Measurements from ENCODE around the gene CFH. TPM values are rescaled to one million over a fixed set of nuclear protein-coding genes. Genes with fewer than 3 reads are reported as not detected.
"Not testable (repeated sequence)": the region's sequence is repeated elsewhere in the genome, so short reads cannot be mapped to it uniquely, and the experiment has no call there.

Gene CFH
- total RNA-seq, 2 donors from 2014 or later, result 23.5 to 31.5 TPM

DNA sequence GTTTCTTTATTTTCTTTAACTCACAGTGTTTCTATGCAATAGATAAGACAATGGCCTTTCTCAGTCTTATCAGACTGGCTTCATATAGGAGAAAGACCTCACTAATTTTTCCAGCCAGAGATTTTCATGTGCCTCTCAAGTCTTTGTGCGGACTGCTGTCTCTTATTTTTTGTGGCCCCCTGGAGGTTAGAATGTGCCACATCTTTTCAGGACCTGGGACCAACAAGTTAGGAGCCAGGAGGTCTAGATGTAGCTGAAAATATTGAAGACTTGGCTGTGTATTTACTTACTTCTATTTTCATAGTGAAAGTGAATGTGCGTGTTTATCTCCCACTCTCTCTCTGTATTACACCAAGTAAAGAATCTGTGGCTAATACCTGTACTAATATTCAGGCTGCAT lies 80.7 kb downstream of the CFH start:
- TF ChIP-seq CTCF (IDR thresholded peaks at IDR 0.05) (no peak), POLR2A (IDR thresholded peaks at IDR 0.05) (no peak), POLR2AphosphoS5 (IDR thresholded peaks at IDR 0.05) (no peak)
- Histone ChIP-seq H3K4me3 (no peak overlapping the region), H3K4me1 (replicated peaks) (no peaks in the 10 kb centered on the region), H3K27ac (no peak overlapping the region), H3K27me3 (replicated peaks; ENCODE audit: insufficient read depth) (no peaks in the 10 kb centered on the region), H3K9me3 (no peaks in the 10 kb centered on the region), H3K36me3 (no peaks in the 10 kb centered on the region)
- 99% methylated on average over 2 of the region's 2 CpGs for WGBS
- DNase-seq (ENCODE audit: low spot score), result no peak
- intact Hi-C loops (cut with DNase I), result no loop called here

DNA sequence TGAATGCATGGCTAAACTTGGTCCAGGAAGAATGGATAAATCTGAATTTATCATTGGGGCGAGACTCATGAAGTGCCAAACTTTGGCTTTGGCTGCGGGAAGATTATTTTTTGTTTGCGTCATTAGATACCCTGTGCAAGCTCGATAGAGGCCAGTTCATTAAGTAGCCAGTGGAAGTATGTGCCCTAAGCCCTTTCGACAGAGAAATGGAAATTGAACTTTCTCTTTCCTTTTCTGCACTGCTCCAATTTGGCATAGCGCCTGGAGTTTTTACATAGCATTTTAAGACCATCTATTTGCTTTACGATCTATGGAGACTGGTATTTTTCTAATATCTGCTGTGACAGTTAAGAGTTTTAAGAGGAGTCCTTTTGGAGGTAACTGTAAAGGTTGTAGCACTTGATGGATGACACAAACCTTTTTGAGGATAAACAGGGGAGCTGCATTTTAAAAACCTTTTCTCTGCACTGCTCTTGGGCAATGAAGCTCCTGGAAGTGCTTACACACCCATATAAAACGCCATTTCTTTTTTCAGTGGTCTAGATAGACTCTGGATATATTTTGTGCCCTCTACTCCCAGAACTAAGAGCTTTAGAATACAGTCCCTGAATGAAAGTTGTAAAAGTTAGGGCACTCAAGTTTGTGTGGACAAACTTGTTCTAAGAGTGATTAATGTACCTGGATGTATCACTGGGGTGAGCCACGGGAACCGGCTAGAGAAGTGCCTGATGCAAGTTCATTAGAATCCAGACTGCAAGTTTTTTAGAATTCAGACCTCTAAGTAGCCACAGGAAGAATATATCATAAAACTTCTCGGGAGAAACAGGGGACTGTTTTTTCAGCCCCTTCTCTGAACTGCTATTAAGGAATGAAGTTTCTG lies 81.5 kb downstream of the CFH start:
- Histone ChIP-seq H3K9me3 (no peaks in the 10 kb centered on the region), H3K27ac (no peak overlapping the region), H3K36me3 (no peaks in the 10 kb centered on the region), H3K27me3 (replicated peaks; ENCODE audit: insufficient read depth) (no peaks in the 10 kb centered on the region), H3K4me1 (replicated peaks) (no peaks in the 10 kb centered on the region), H3K4me3 (no peak overlapping the region)
- DNase-seq (ENCODE audit: low spot score), result no peak
- 61% methylated on average over 11 of the region's 11 CpGs for WGBS
- intact Hi-C loops (cut with DNase I), result no loop called here
- TF ChIP-seq POLR2A (IDR thresholded peaks at IDR 0.05), result no peak
- TF ChIP-seq POLR2AphosphoS5 (IDR thresholded peaks at IDR 0.05), result no peak
- TF ChIP-seq CTCF (IDR thresholded peaks at IDR 0.05), result no peak

- TF ChIP-seq POLR2A (IDR thresholded peaks at IDR 0.05) (no peak), POLR2AphosphoS5 (IDR thresholded peaks at IDR 0.05) (no peak), CTCF (IDR thresholded peaks at IDR 0.05) (no peak)
- Histone ChIP-seq H3K4me3 (no peak overlapping the region), H3K9me3 (no peaks in the 10 kb centered on the region), H3K27me3 (replicated peaks; ENCODE audit: insufficient read depth) (no peaks in the 10 kb centered on the region), H3K36me3 (no peaks in the 10 kb centered on the region), H3K4me1 (replicated peaks) (no peaks in the 10 kb centered on the region), H3K27ac (no peak overlapping the region)
- intact Hi-C loops (cut with DNase I), result no loop called here
- DNase-seq (ENCODE audit: low spot score), result no peak
Observed at GRCh38 chr1:196734006-196734405, 82.2 kb downstream of the CFH start.

DNA sequence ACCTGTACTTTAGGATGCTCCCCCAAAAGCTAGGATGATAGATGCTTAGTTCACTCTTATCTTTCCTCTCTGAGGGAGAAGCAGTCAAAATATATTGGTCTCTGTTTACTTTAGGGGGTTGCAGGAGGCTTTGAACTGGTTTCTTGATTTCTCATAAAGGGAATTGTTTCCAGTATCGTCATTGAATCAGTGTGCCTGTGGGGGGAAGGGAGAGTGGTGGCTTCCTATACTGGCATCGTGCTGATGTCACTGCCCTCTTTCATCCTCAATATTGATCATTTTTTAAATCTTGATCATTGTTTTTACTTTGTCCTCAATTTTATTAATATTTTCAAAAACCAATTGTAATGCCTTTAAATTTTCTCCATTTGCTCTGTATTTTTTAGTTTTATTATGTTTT lies 82.6 kb downstream of the CFH start:
- DNase-seq (ENCODE audit: low spot score), result no peak
- 61% methylated on average over 2 of the region's 2 CpGs for WGBS
- no peaks in the 10 kb centered on the region for H3K36me3 ChIP-seq
- no peak for TF ChIP-seq POLR2A (IDR thresholded peaks at IDR 0.05)
- TF ChIP-seq POLR2AphosphoS5 (IDR thresholded peaks at IDR 0.05), result no peak
- TF ChIP-seq CTCF (IDR thresholded peaks at IDR 0.05), result no peak
- no peaks in the 10 kb centered on the region for H3K4me1 ChIP-seq (replicated peaks)
- no peaks in the 10 kb centered on the region for H3K27me3 ChIP-seq (replicated peaks; ENCODE audit: insufficient read depth)
- intact Hi-C loops (cut with DNase I), result no loop called here
- no peak overlapping the region for H3K27ac ChIP-seq
- H3K9me3 ChIP-seq, result no peaks in the 10 kb centered on the region
- no peak overlapping the region for H3K4me3 ChIP-seq

DNA sequence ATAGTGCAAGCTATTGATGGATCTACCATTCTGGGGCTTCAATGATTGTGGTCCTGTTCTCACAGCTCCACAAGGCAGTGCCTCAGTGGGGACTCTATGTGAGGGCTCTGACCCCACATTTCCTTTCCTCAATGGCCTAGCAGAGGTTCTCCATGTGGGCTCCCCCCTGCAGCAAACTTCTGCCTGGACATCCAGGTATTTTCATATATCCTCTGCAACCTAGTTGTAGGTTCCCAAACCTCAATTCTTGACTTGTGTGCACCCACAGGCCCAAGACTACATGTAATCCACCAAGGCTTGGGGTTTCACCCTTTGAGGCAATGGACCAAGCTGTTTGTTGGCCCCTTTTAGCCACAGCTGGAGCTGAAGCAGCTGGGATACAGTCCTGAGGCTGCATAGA lies 86.9 kb downstream of the CFH start:
- Histone ChIP-seq H3K27ac (no peak overlapping the region), H3K4me3 (no peak overlapping the region), H3K36me3 (no peaks in the 10 kb centered on the region), H3K4me1 (replicated peaks) (no peaks in the 10 kb centered on the region), H3K27me3 (replicated peaks; ENCODE audit: insufficient read depth) (no peaks in the 10 kb centered on the region), H3K9me3 (no peaks in the 10 kb centered on the region)
- intact Hi-C loops (cut with DNase I), result no loop called here
- no peak for DNase-seq (ENCODE audit: low spot score)
- TF ChIP-seq POLR2AphosphoS5 (IDR thresholded peaks at IDR 0.05) (no peak), CTCF (IDR thresholded peaks at IDR 0.05) (no peak), POLR2A (IDR thresholded peaks at IDR 0.05) (no peak)

- H3K9me3 ChIP-seq; H3K27me3 ChIP-seq (replicated peaks; ENCODE audit: insufficient read depth); H3K4me1 ChIP-seq (replicated peaks); intact Hi-C loops (cut with DNase I); H3K36me3 ChIP-seq; DNase-seq (ENCODE audit: low spot score); H3K4me3 ChIP-seq; H3K27ac ChIP-seq: not testable (repeated sequence)
- 32% methylated on average over 6 of the region's 6 CpGs for WGBS
Observed at GRCh38 chr1:196743244-196743643, 91.4 kb downstream of the CFH start.

DNA sequence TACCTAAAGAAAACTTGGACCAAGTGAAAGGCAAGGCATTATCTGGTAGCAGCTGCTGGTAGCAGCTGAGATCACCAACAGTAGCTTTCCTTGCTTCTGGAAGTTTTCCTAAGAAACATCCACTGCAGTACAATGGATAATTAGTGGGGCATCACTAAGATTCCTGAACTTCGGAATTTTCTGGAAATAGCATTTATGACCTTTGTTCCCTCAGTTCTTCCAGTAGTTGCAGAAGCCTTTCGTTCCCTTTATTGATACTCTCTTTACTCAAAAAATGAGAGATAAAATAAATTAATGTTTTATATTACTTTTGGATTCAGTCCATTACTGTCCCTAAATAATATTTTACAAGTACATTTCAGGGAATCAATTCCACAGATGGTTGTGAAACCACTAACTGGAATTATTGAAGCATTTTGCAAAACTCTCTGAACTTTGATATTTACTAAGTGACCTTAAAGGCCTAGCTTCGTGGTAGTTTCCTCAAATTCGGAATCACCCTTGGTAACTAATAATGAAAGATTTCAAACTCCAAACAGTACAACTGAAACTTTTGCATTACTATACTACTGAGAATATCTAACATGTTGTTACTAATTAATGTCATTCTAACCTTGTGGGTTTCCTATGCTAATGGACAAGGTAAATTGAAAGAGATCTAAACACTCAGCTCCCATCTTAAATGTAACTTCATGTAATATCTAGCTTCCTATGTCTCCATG lies 113.3 kb downstream of the CFH start:
- WGBS, result 73% methylated on average over 4 of the region's 4 CpGs
- H3K4me1 ChIP-seq (replicated peaks); intact Hi-C loops (cut with DNase I): not testable (repeated sequence)

More for the DNA sequence above, 113.3 kb downstream of the CFH start:
- not testable (repeated sequence) for H3K27ac ChIP-seq; H3K36me3 ChIP-seq; H3K9me3 ChIP-seq; H3K4me3 ChIP-seq; H3K27me3 ChIP-seq (replicated peaks; ENCODE audit: insufficient read depth); DNase-seq (ENCODE audit: low spot score)

Data from prostate gland (tissue), 2 donors.